ENCODE results near the gene TMEM130. TPM values are rescaled to one million over a fixed set of nuclear protein-coding genes. Genes with fewer than 3 reads are reported as not detected.

The TMEM130 gene
- total and polyA plus RNA-seq, 10 of the 15 experiments (the other 5 are each of a cell fraction or from before 2014, with no cell fraction given) = 0.04 to 0.15 (median 0.11) TPM; not detected in 7

DNA sequence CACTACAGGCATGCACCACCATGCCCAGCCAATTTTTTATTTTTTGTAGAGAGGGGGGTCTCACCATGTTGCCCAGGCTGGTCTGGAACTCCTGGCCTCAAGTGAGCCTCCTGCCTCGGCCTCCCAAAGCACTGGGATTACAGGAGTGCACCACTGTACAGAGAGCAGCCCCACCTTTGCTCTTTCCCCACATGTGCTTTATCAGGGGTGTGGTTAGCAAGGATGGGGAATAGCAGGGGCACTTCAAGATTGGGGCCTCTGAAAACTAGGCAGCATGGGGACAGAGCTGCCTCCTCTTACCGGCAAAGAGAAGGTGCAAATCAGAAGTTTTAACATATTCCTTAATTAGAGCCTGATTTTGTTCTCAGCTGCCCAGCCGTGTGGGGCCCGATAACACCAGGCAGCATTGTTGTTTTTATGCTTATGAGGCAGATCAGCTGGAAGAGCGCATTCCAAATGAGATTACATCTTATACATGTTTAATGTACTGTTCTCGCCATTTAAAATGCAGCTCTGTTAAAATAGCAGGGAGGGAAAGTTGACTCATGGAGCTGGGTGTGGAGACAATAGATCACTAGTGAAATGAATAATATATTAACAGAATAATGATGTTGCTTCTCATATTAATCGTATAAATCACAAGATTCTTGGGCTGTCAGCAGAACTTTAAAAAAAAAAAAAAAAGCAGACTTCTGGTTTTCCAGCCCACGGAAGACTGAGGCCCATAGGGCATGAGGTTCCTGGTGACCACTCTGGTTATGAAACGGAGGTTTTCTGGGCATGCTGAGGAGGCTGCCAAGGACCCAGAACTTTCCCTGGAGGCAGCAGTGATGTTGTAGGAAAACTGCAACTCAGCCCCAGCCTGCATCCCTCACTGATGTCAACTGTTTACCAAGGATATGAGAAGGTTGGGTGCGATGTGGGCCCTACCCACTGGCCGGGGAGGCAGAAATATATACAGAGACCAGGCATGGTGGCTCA, 62.5 kb downstream of the TMEM130 start (continued):
- TF ChIP-seq CBX3 (IDR thresholded peaks at IDR 0.05; ENCODE audit: borderline replicate concordance, low read depth) (no peak), LARP7 (IDR thresholded peaks at IDR 0.05) (no peak), MTA3 (IDR thresholded peaks at IDR 0.05; ENCODE audit: borderline replicate concordance, low read length) (no peak), WRNIP1 (IDR thresholded peaks at IDR 0.05; ENCODE audit: borderline replicate concordance, low read depth, low read length) (no peak), BACH1 (IDR thresholded peaks at IDR 0.05; ENCODE audit: borderline replicate concordance) (no peak)

DNA sequence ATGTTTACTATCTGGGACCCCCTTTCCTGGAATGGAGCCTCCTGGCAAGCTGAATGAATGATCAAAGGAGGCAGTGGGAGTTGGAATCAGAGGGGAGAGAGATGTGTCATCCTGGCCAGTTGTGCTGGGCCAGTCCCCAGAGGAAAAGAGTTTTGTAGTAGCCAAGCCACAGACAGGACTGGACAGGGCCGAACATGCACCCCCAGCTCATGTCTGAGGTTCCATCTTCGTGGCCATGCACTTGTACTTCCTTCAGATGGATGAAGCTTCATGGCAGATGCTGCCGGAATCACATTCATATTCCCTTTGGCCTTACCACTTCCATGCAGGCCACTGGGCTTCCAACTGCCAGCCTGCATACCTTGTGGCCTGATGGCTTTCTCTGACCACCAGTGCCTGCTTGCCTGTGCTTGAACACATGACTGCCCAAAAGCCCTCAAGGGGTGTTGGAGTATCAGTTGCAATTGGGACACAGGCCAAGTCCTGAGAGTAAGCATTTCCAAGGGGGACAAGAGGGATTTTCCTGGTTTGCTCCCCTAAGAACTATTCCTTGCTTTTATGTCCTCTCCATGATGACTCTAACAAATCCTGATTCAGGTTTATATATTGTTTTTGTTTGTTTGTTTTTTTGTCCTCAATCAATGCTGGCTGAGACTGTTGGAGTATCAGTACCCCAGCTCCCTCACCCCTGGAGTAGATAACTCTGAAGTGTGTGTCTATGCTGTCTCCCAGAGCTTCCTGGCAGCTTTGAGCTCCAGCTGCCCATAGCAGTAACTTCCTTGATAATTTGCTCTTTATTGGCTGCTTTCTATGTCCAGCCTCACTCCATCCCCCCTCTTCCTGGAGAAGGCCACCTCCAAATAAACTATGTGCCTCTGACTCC, 63.6 kb downstream of the TMEM130 start:
- peaks cover 18% of the 10 kb centered on the region for H3K4me1 ChIP-seq (ENCODE audit: control insufficient read depth, insufficient read depth, low read length)
- H3K4me2 ChIP-seq (ENCODE audit: control insufficient read depth, insufficient read depth) = no peak overlapping the region
- ChIA-PET CTCF (interaction anchor here (0.5 kb wide), 1 partner anchor 41 kb away, joined by 3 read pairs; no protein-coding TSS in a partner anchor), RAD21 (ENCODE audit: unreplicated experiment) (no interaction called here), SMC1A (ENCODE audit: uncharacterized antibody, unreplicated experiment) (interaction anchor here (1.0 to 2.4 kb wide), 3 partner anchors 10 to 61 kb away, joined by 3 to 7 read pairs (median 6); no protein-coding TSS in a partner anchor), POLR2A (no interaction called here)
- no peak overlapping the region for H3K4me3 ChIP-seq
- intact Hi-C loops (cut with micrococcal nuclease; ENCODE audit: unreplicated experiment) = no loop called here
- ATAC-seq (no peak), FAIRE-seq (no peak), DNase-seq (ENCODE audit: low read depth, low spot score) (no peak)
- H4K20me1 ChIP-seq (ENCODE audit: control insufficient read depth, insufficient read depth) = no peaks in the 10 kb centered on the region
- WGBS (ENCODE audit: insufficient coverage, insufficient replicate concordance, low lambda C conversion rate, missing lambda C conversion rate) = 61% methylated on average over 3 of the region's 3 CpGs
- in situ Hi-C loops (cut with MboI) = no loop called here
- no peak overlapping the region for H2AFZ ChIP-seq (ENCODE audit: control insufficient read depth, low read depth, low read length)
- H3K9me3 ChIP-seq (replicated peaks; ENCODE audit: control insufficient read depth, insufficient read depth, low read length) = peaks cover 11% of the 10 kb centered on the region; the same call in 2 of the 3 replicates
- BruUV-seq (replicated peaks) = no TSS peak
- no peaks in the 10 kb centered on the region for H3K79me2 ChIP-seq (ENCODE audit: control insufficient read depth, insufficient read depth, low read length)
- H3K9ac ChIP-seq (ENCODE audit: control insufficient read depth, insufficient read depth, low read length) = no peak overlapping the region
- no peaks in the 10 kb centered on the region for H3K27me3 ChIP-seq (replicated peaks in 1 of 2; ENCODE audit: control insufficient read depth in 2 of 2, insufficient read depth in 2 of 2, low read length in 1 of 2)
- H3K36me3 ChIP-seq (ENCODE audit: control insufficient read depth in 2 of 2, insufficient read depth in 2 of 2, low read length in 1 of 2) = no peaks in the 10 kb centered on the region
- H3K27ac ChIP-seq (ENCODE audit: control insufficient read depth, insufficient read depth) = no peak overlapping the region
- TF ChIP-seq SMAD1 (IDR thresholded peaks at IDR 0.05; ENCODE audit: low read depth, partially characterized antibody) = no peak
- no peak for TF ChIP-seq MXI1 (IDR thresholded peaks at IDR 0.05; ENCODE audit: low read depth, low read length)
- no peak for TF ChIP-seq FOXK2 (IDR thresholded peaks at IDR 0.05)
- no peak for TF ChIP-seq CEBPB (IDR thresholded peaks at IDR 0.05; ENCODE audit: borderline replicate concordance in 1 of 2, low read depth in 2 of 2, low read length in 2 of 2)

All from GM12878 (cell line).